Measurements from ENCODE around the gene PRDM15. TPM values are rescaled to one million over a fixed set of nuclear protein-coding genes. Genes with fewer than 3 reads are reported as not detected.

The PRDM15 gene
- total and polyA plus RNA-seq, 4 donors = 1.2 to 5.7 (median 2.1) TPM

DNA sequence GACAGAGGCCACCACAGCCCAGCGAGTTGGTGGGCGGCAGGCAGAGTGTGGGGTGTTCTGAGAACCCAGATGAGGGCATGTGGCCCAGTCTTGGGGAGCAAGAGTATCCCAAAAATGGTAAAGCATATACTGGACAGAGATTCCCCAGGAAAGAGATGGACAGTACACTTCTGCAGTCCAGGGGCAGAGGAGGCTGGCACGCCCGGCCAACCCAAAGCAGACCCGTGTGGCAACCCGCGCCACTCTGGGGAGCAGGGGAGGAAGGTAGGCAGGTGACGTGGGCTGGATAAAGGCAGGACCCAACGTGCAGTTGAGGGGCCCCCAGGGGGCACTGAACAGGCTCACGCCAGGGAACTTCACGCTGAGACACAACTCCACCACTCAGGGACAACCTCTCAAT lies 65.9 kb downstream of the PRDM15 start:
- Histone ChIP-seq H3K27ac (ENCODE audit: low read depth in 1 of 2, low read length in 2 of 2) (no peak overlapping the region), H3K9ac (ENCODE audit: low read depth in 1 of 2, low read length in 2 of 2) (no peak overlapping the region), H3K27me3 (ENCODE audit: control insufficient read depth in 4 of 4, insufficient read depth in 4 of 4, low read length in 3 of 4) (no peaks in the 10 kb centered on the region), H3K4me3 (ENCODE audit: low read depth in 1 of 3, low read length in 3 of 3) (no peak overlapping the region), H3K9me3 (ENCODE audit: control insufficient read depth in 4 of 4, low read length in 3 of 4) (no peaks in the 10 kb centered on the region), H3K4me1 (ENCODE audit: control insufficient read depth in 4 of 4, insufficient read depth in 4 of 4, low read length in 3 of 4) (no peaks in the 10 kb centered on the region), H3K36me3 (ENCODE audit: control insufficient read depth in 4 of 4, insufficient read depth in 3 of 4, low read depth in 1 of 4, low read length in 3 of 4) (peaks cover 0 to 28% (median 12%) of the 10 kb centered on the region in 4 donors)
- no peak for DNase-seq (ENCODE audit: low spot score)
- WGBS = 93% methylated on average over 11 of the region's 11 CpGs
- TF ChIP-seq YY1 (IDR thresholded peaks at IDR 0.05) = no peak
- TF ChIP-seq RAD21 (IDR thresholded peaks at IDR 0.05) = no peak
- TF ChIP-seq RXRA (IDR thresholded peaks at IDR 0.05) = no peak
- no peak for TF ChIP-seq SP1 (IDR thresholded peaks at IDR 0.05)
- TF ChIP-seq TAF1 (conservative IDR thresholded peaks at IDR 0.05) = no peak
- TF ChIP-seq, protein P1, sequence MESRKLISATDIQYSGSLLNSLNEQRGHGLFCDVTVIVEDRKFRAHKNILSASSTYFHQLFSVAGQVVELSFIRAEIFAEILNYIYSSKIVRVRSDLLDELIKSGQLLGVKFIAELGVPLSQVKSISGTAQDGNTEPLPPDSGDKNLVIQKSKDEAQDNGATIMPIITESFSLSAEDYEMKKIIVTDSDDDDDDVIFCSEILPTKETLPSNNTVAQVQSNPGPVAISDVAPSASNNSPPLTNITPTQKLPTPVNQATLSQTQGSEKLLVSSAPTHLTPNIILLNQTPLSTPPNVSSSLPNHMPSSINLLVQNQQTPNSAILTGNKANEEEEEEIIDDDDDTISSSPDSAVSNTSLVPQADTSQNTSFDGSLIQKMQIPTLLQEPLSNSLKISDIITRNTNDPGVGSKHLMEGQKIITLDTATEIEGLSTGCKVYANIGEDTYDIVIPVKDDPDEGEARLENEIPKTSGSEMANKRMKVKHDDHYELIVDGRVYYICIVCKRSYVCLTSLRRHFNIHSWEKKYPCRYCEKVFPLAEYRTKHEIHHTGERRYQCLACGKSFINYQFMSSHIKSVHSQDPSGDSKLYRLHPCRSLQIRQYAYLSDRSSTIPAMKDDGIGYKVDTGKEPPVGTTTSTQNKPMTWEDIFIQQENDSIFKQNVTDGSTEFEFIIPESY (IDR thresholded peaks at IDR 0.05) = no peak
- no peak for TF ChIP-seq FOXA2 (IDR thresholded peaks at IDR 0.05)
- no peak for TF ChIP-seq FOXA1 (IDR thresholded peaks at IDR 0.05)
- TF ChIP-seq, protein P2, sequence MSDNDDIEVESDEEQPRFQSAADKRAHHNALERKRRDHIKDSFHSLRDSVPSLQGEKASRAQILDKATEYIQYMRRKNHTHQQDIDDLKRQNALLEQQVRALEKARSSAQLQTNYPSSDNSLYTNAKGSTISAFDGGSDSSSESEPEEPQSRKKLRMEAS (IDR thresholded peaks at IDR 0.05) = no peak
- TF ChIP-seq, protein P3, sequence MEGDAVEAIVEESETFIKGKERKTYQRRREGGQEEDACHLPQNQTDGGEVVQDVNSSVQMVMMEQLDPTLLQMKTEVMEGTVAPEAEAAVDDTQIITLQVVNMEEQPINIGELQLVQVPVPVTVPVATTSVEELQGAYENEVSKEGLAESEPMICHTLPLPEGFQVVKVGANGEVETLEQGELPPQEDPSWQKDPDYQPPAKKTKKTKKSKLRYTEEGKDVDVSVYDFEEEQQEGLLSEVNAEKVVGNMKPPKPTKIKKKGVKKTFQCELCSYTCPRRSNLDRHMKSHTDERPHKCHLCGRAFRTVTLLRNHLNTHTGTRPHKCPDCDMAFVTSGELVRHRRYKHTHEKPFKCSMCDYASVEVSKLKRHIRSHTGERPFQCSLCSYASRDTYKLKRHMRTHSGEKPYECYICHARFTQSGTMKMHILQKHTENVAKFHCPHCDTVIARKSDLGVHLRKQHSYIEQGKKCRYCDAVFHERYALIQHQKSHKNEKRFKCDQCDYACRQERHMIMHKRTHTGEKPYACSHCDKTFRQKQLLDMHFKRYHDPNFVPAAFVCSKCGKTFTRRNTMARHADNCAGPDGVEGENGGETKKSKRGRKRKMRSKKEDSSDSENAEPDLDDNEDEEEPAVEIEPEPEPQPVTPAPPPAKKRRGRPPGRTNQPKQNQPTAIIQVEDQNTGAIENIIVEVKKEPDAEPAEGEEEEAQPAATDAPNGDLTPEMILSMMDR (IDR thresholded peaks at IDR 0.05; ENCODE audit: low read depth, low read length, missing input control) = no peak
- no peak for TF ChIP-seq EGR1 (IDR thresholded peaks at IDR 0.05; ENCODE audit: low read depth in 2 of 2)
- TF ChIP-seq GABPA (IDR thresholded peaks at IDR 0.05 in 1 of 2, conservative IDR thresholded peaks at IDR 0.05 in 1 of 2) = no peak
- TF ChIP-seq NR2F2 (IDR thresholded peaks at IDR 0.05) = no peak
- TF ChIP-seq, protein P4, sequence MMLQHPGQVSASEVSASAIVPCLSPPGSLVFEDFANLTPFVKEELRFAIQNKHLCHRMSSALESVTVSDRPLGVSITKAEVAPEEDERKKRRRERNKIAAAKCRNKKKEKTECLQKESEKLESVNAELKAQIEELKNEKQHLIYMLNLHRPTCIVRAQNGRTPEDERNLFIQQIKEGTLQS (IDR thresholded peaks at IDR 0.05) = no peak
- no peak for TF ChIP-seq HNF4A (conservative IDR thresholded peaks at IDR 0.05)

DNA sequence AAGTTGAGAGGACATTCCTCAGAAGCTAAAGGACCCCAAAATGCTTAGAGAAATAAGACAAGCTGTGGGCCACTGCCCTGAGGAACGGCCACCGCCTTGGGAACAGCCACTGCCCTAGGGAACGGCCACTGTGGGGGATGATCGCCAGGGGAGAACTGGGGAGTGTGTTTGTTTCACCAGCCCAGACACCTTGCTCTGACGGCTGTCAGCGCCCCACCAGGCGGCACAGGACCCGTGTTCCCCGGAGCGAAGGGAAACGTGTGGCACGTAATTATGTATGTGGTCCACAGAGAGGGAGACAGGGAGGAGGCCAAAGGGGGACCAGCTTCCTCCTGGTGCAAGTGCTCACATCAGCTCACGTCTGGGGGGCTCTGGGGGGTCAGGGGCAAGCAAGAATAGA lies 66.5 kb downstream of the PRDM15 start:
- DNase-seq (ENCODE audit: low spot score) = no peak
- Histone ChIP-seq H3K4me1 (ENCODE audit: control insufficient read depth in 4 of 4, insufficient read depth in 4 of 4, low read length in 3 of 4) (no peaks in the 10 kb centered on the region), H3K36me3 (ENCODE audit: control insufficient read depth in 4 of 4, insufficient read depth in 3 of 4, low read depth in 1 of 4, low read length in 3 of 4) (peaks cover 0 to 28% (median 12%) of the 10 kb centered on the region in 4 donors), H3K27me3 (ENCODE audit: control insufficient read depth in 4 of 4, insufficient read depth in 4 of 4, low read length in 3 of 4) (no peaks in the 10 kb centered on the region), H3K9ac (ENCODE audit: low read depth in 1 of 2, low read length in 2 of 2) (no peak overlapping the region), H3K4me3 (ENCODE audit: low read depth in 1 of 3, low read length in 3 of 3) (no peak overlapping the region), H3K27ac (ENCODE audit: low read depth in 1 of 2, low read length in 2 of 2) (no peak overlapping the region), H3K9me3 (ENCODE audit: control insufficient read depth in 4 of 4, low read length in 3 of 4) (no peaks in the 10 kb centered on the region)
- WGBS = 96% methylated on average over 13 of the region's 13 CpGs
- TF ChIP-seq RAD21 (IDR thresholded peaks at IDR 0.05) (no peak), SP1 (IDR thresholded peaks at IDR 0.05) (no peak), GABPA (IDR thresholded peaks at IDR 0.05 in 1 of 2, conservative IDR thresholded peaks at IDR 0.05 in 1 of 2) (no peak), YY1 (IDR thresholded peaks at IDR 0.05) (no peak), JUND (IDR thresholded peaks at IDR 0.05) (no peak), HNF4G (IDR thresholded peaks at IDR 0.05) (no peak)
- TF ChIP-seq, protein P5, sequence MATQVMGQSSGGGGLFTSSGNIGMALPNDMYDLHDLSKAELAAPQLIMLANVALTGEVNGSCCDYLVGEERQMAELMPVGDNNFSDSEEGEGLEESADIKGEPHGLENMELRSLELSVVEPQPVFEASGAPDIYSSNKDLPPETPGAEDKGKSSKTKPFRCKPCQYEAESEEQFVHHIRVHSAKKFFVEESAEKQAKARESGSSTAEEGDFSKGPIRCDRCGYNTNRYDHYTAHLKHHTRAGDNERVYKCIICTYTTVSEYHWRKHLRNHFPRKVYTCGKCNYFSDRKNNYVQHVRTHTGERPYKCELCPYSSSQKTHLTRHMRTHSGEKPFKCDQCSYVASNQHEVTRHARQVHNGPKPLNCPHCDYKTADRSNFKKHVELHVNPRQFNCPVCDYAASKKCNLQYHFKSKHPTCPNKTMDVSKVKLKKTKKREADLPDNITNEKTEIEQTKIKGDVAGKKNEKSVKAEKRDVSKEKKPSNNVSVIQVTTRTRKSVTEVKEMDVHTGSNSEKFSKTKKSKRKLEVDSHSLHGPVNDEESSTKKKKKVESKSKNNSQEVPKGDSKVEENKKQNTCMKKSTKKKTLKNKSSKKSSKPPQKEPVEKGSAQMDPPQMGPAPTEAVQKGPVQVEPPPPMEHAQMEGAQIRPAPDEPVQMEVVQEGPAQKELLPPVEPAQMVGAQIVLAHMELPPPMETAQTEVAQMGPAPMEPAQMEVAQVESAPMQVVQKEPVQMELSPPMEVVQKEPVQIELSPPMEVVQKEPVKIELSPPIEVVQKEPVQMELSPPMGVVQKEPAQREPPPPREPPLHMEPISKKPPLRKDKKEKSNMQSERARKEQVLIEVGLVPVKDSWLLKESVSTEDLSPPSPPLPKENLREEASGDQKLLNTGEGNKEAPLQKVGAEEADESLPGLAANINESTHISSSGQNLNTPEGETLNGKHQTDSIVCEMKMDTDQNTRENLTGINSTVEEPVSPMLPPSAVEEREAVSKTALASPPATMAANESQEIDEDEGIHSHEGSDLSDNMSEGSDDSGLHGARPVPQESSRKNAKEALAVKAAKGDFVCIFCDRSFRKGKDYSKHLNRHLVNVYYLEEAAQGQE (IDR thresholded peaks at IDR 0.05) = no peak

Measured in liver (tissue), 9 donors.